ENCODE results near the gene DDX56. TPM values are rescaled to one million over a fixed set of nuclear protein-coding genes. Genes with fewer than 3 reads are reported as not detected.

Gene DDX56
- total and polyA plus RNA-seq, 9 of the 15 experiments (the other 6 are each of a cell fraction or from before 2014, with no cell fraction given): 33.0 to 145 (median 102) TPM

- TF ChIP-seq ZHX1 (conservative IDR thresholded peaks at IDR 0.05; ENCODE audit: low read length) (no peak), JUN (IDR thresholded peaks at IDR 0.05; ENCODE audit: borderline replicate concordance, low read depth, low read length) (no peak), JUN (CRISPR knock-in tag; IDR thresholded peaks at IDR 0.05; ENCODE audit: borderline replicate concordance) (no peak), HLTF (IDR thresholded peaks at IDR 0.05) (no peak), TAF9B (IDR thresholded peaks at IDR 0.05; ENCODE audit: partially characterized antibody) (no peak)
Observed at GRCh38 chr7:44538798-44539668, 34.7 kb downstream of the DDX56 start (continued).

- Histone ChIP-seq H3K9me1 (ENCODE audit: control insufficient read depth, insufficient read depth, low read length) (no peaks in the 10 kb centered on the region), H3K4me2 (ENCODE audit: insufficient read depth, low read length) (no peak overlapping the region), H4K20me1 (replicated peaks; ENCODE audit: control insufficient read depth, insufficient read depth, low read length) (no peaks in the 10 kb centered on the region), H3K79me2 (ENCODE audit: control insufficient read depth, insufficient read depth, low read length) (no peaks in the 10 kb centered on the region), H2AFZ (ENCODE audit: low read depth, low read length) (no peak overlapping the region; the same call in 1 of the 2 replicates), H3K27me3 (ENCODE audit: control insufficient read depth in 2 of 2, insufficient read depth in 2 of 2, low read length in 2 of 2) (no peaks in the 10 kb centered on the region), H3K9me3 (replicated peaks; ENCODE audit: control insufficient read depth, insufficient read depth, low read depth, low read length) (no peaks in the 10 kb centered on the region), H3K9ac (ENCODE audit: insufficient read depth in 1 of 2, low read depth in 2 of 2, low read length in 2 of 2) (no peak overlapping the region), H3K27ac (ENCODE audit: extremely low read depth, low read depth, low read length) (no peak overlapping the region), H3K36me3 (ENCODE audit: control insufficient read depth, insufficient read depth, low read length) (no peaks in the 10 kb centered on the region), H3K4me3 (no peak overlapping the region), H3K4me1 (replicated peaks in 1 of 2; ENCODE audit: control insufficient read depth in 2 of 2, insufficient read depth in 2 of 2, low read length in 2 of 2) (peaks cover 3 to 52% of the 10 kb centered on the region in 2 experiments; a peak in 4 of 5 replicates)
- FAIRE-seq (no peak), DNase-seq (ENCODE audit: extremely low read depth in 1 of 4, low spot score in 3 of 4) (no peak), ATAC-seq (no peak)
- WGBS (ENCODE audit: insufficient coverage, low coverage, missing lambda C conversion rate): 48% methylated on average over 16 of the region's 17 CpGs
- in situ Hi-C loops (cut with MboI): no loop called here
- intact Hi-C loops (cut with micrococcal nuclease): no loop called here
- BruUV-seq (replicated peaks): no TSS peak
- POLR2A ChIA-PET: interaction anchor here (1.4 kb wide), 1 partner anchor 10 kb away, joined by 3 read pairs; no protein-coding TSS in a partner anchor
- CTCF ChIA-PET (ENCODE audit: low intra/inter-chr PET ratio): no interaction called here
- TF ChIP-seq MED1 (CRISPR knock-in tag; IDR thresholded peaks at IDR 0.05; ENCODE audit: borderline replicate concordance) (no peak), CEBPB (tag; IDR thresholded peaks at IDR 0.05) (no peak), ADNP (tag; IDR thresholded peaks at IDR 0.05) (no peak), EWSR1 (IDR thresholded peaks at IDR 0.05; ENCODE audit: borderline replicate concordance, low read depth, partially characterized antibody) (no peak), ZNF644 (tag; IDR thresholded peaks at IDR 0.05; ENCODE audit: low read depth) (no peak), ZNF3 (CRISPR knock-in tag; IDR thresholded peaks at IDR 0.05) (no peak), RBFOX2 (IDR thresholded peaks at IDR 0.05; ENCODE audit: low read depth, low read length) (no peak), ZC3H11A (IDR thresholded peaks at IDR 0.05; ENCODE audit: low read depth, low read length) (no peak), GTF2A2 (tag; IDR thresholded peaks at IDR 0.05) (no peak), RAD21 (CRISPR knock-in tag; conservative IDR thresholded peaks at IDR 0.05 in 1 of 2, IDR thresholded peaks at IDR 0.05 in 1 of 2) (no peak)
- TF ChIP-seq, protein P1, sequence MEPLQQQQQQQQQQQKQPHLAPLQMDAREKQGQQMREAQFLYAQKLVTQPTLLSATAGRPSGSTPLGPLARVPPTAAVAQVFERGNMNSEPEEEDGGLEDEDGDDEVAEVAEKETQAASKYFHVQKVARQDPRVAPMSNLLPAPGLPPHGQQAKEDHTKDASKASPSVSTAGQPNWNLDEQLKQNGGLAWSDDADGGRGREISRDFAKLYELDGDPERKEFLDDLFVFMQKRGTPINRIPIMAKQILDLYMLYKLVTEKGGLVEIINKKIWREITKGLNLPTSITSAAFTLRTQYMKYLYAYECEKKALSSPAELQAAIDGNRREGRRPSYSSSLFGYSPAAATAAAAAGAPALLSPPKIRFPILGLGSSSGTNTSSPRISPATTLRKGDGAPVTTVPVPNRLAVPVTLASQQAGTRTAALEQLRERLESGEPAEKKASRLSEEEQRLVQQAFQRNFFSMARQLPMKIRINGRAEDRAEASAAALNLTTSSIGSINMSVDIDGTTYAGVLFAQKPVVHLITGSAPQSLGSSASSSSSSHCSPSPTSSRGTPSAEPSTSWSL (CRISPR knock-in tag; IDR thresholded peaks at IDR 0.05; ENCODE audit: borderline replicate concordance): no peak
Observed at GRCh38 chr7:44538093-44538797, 35.5 kb downstream of the DDX56 start.
